ENCODE results near the gene CFI.

- TF ChIP-seq TAF1 (IDR thresholded peaks at IDR 0.05; ENCODE audit: low read depth, low read length), result no peak
- TF ChIP-seq POLR2A (IDR thresholded peaks at IDR 0.05; ENCODE audit: low read depth, low read length), result no peak
- TF ChIP-seq POLR2AphosphoS5 (IDR thresholded peaks at IDR 0.05; ENCODE audit: low read depth, low read length), result no peak
- no peak for TF ChIP-seq POU2F2 (IDR thresholded peaks at IDR 0.05; ENCODE audit: low read depth, low read length)
- no peak for TF ChIP-seq PAX5 (IDR thresholded peaks at IDR 0.05; ENCODE audit: insufficient read depth, low read length, severe bottlenecking)
- TF ChIP-seq SPI1 (IDR thresholded peaks at IDR 0.05; ENCODE audit: low read depth, low read length), result peak; percentile 36; the same call in 1 of the 2 replicates
Observed at GRCh38 chr4:109723110-109723509, 78.7 kb downstream of the CFI start.
